Type B pancreatic cell (in vitro differentiated cells): ENCODE data around the gene RHEBL1. TPM values are rescaled to one million over a fixed set of nuclear protein-coding genes. Genes with fewer than 3 reads are reported as not detected.

Experiments used
- DNase-seq: peaks from one replicate; pipeline ENCODE4 v3.0.0; 2021; ENCODE audit warnings: mixed read lengths; ENCODE audit not compliant: unreplicated experiment; ENCODE audit errors: extremely low spot score
- H3K27ac Mint-ChIP-seq: 2 replicates; pipeline ENCODE4 v1.8.0; 2021; ENCODE audit warnings: mild to moderate bottlenecking, mixed read lengths
- H3K27me3 Mint-ChIP-seq: 2 replicates; pipeline ENCODE4 v1.8.0; 2021; ENCODE audit warnings: mixed read lengths
- H3K36me3 Mint-ChIP-seq: 2 replicates; pipeline ENCODE4 v1.8.0; 2021; ENCODE audit warnings: mixed read lengths
- H3K4me1 Mint-ChIP-seq: one replicate; pipeline ENCODE4 v1.8.0; 2021; ENCODE audit warnings: mixed read lengths; ENCODE audit not compliant: unreplicated experiment
- H3K4me3 Mint-ChIP-seq: 2 replicates; pipeline ENCODE4 v1.8.0; 2021; ENCODE audit warnings: mild to moderate bottlenecking, mixed read lengths
- H3K9me3 Mint-ChIP-seq: 2 replicates; pipeline ENCODE4 v1.8.0; 2021; ENCODE audit warnings: mixed read lengths
- CTCF ChIP-seq: fragments of 200-600 bp; sonication (generic); conservative IDR thresholded peaks from 2 replicates; pipeline ENCODE4 v1.5.0; 2021; ENCODE audit warnings: antibody characterized with exemption, mild to moderate bottlenecking
- total RNA-seq: library from RNA; stranded (reverse); gene quantifications from 2 replicates; pipeline ENCODE4 v1.2.1, GENCODE V29; 2021; ENCODE audit warnings: low replicate concordance

RHEBL1 gene
- total RNA-seq, 1 donor from 2014 or later = 1.8 TPM

- H3K27me3 Mint-ChIP-seq = no peaks in the 10 kb centered on the region
- TF ChIP-seq CTCF = no peak
- no peak for DNase-seq
- H3K4me3 Mint-ChIP-seq = no peak overlapping the region
- H3K4me1 Mint-ChIP-seq = no peaks in the 10 kb centered on the region
- no peak overlapping the region for H3K27ac Mint-ChIP-seq
- H3K36me3 Mint-ChIP-seq = peaks cover 16% of the 10 kb centered on the region
- H3K9me3 Mint-ChIP-seq = no peaks in the 10 kb centered on the region
Measured at GRCh38 chr12:49026678-49027480, 42.9 kb downstream of the RHEBL1 start.

GRCh38 chr12:49026101-49026500 lies 43.7 kb downstream of the RHEBL1 start:
- TF ChIP-seq CTCF = no peak
- DNase-seq = no peak
- Mint-ChIP-seq H3K27me3 (no peaks in the 10 kb centered on the region), H3K4me1 (no peaks in the 10 kb centered on the region), H3K36me3 (peaks cover 16% of the 10 kb centered on the region), H3K27ac (no peak overlapping the region), H3K9me3 (no peaks in the 10 kb centered on the region), H3K4me3 (no peak overlapping the region)

- H3K4me1 Mint-ChIP-seq = no peaks in the 10 kb centered on the region
- no peak for DNase-seq
- peaks cover 13% of the 10 kb centered on the region for H3K36me3 Mint-ChIP-seq
- H3K9me3 Mint-ChIP-seq = no peaks in the 10 kb centered on the region
- no peak for TF ChIP-seq CTCF
- no peaks in the 10 kb centered on the region for H3K27me3 Mint-ChIP-seq
- no peak overlapping the region for H3K27ac Mint-ChIP-seq
- no peak overlapping the region for H3K4me3 Mint-ChIP-seq
Measured at GRCh38 chr12:49025463-49025862, 44.3 kb downstream of the RHEBL1 start.

- H3K4me1 Mint-ChIP-seq = peaks cover 4% of the 10 kb centered on the region
- H3K4me3 Mint-ChIP-seq = no peak overlapping the region
- no peak for DNase-seq
- no peaks in the 10 kb centered on the region for H3K9me3 Mint-ChIP-seq
- H3K27ac Mint-ChIP-seq = no peak overlapping the region
- peaks cover 13% of the 10 kb centered on the region for H3K36me3 Mint-ChIP-seq
- H3K27me3 Mint-ChIP-seq = no peaks in the 10 kb centered on the region
- no peak for TF ChIP-seq CTCF
Measured at GRCh38 chr12:49024543-49024942, 45.2 kb downstream of the RHEBL1 start.

GRCh38 chr12:49023812-49024211 lies 46.0 kb downstream of the RHEBL1 start:
- Mint-ChIP-seq H3K4me3 (no peak overlapping the region), H3K9me3 (no peaks in the 10 kb centered on the region), H3K4me1 (peaks cover 9% of the 10 kb centered on the region), H3K36me3 (peaks cover 13% of the 10 kb centered on the region), H3K27me3 (no peaks in the 10 kb centered on the region), H3K27ac (no peak overlapping the region)
- no peak for TF ChIP-seq CTCF
- no peak for DNase-seq
